Inflammatory macrophage (primary cell): Measurements from ENCODE around the gene SRD5A1.

Experiments
- DNase-seq, 2 donors: peaks; one replicate each; pipeline ENCODE4 v3.0.0-alpha.2; 2020 to 2022
- total RNA-seq, 18 experiments: gene quantifications; one replicate each; lab custom pipeline; 2026; ENCODE audit warnings: mixed read lengths in 6 of 18, inconsistent platforms in 2 of 18; lab: John Stamatoyannopoulos, UW

Gene SRD5A1
- 27.9 to 62.7 (median 44.6) reads per million in 18 experiments for total RNA-seq

DNA sequence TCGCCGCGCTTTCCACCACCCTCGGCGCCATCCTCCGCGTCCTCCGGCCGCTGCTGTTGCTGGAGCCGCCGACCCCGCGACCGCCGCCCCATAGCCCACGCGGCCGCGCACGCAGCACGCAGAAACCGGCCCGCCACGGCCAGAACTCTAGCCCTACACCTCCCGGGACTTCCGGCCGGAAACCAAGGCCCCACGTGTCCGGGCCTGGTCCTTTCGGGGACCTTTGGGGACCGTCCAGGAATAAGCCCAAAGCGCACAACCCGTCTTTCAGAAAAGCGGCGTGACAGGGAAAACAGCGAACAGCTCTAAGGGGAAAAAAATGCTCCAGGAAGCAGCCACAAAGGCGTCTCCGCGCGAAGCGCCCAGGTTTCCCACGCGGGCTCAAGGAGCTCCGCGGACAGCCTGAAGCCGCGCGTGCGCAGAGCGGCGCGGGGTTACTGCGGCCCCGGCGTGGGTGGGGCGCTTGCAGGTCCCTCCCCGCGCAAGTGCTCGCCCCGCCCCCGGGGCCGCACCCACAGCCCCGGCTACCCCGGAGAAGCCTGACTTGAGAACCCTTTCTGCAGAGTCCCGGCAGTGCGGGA lies at the start of gene SRD5A1, which contains the start of gene NSUN2:
Gene SRD5A1 (plus strand): TSS at position 553 of the 581 bp plus-strand sequence. CDS start 137 bp downstream, outside the sequence.
Gene NSUN2 (minus strand): TSS at position 157 of the 581 bp plus-strand sequence. CDS start 65 bp downstream, at position 92.
- peak; percentile 91 to 97 for DNase-seq

DNA sequence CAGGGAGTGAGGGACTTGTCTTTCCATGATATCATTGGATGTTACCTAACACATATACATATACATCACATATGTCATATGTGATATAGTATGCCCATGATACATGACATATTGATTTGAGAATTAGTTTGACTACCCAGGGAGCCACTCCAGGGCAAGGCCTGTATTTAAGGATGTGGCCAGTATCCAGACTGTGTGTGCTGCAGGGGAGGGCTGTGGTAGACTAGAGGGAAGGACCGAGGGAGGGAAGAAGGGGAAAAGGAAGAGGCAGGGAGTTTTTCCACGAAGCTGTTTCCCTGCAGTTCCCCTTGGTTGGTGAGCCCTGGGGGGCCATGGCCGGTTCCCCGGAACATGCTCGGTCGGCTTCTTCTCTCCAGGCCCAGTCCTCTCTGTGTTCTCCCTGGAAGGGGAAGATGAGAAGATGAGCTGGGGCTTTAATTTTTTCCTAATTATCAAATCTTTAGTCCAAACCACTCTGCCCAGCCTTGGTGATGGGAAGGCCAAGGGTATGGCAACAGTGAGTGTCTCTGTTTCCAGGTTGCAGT lies 49.1 kb upstream of the SRD5A1 start:
- DNase-seq = no peak

DNA sequence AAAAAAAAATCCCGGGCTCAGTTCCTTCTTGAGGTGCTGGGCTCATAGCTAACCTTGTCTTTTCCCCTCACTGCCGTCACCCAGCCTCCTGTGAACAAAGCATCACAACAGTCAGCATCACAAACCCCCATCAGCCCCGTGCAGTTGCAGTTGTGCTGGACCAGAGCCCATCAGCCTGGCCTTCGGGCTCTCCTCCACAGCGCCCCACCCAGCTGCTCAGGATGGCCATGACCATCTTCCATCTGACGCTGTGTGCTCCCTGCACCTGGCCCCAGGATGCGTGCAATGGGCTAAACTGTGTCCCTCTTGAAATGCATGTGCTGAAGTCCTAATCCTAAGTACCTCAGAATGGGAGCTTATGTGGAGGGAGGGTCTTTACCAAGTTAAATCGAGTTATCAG lies 48.5 kb upstream of the SRD5A1 start:
- no peak for DNase-seq

DNA sequence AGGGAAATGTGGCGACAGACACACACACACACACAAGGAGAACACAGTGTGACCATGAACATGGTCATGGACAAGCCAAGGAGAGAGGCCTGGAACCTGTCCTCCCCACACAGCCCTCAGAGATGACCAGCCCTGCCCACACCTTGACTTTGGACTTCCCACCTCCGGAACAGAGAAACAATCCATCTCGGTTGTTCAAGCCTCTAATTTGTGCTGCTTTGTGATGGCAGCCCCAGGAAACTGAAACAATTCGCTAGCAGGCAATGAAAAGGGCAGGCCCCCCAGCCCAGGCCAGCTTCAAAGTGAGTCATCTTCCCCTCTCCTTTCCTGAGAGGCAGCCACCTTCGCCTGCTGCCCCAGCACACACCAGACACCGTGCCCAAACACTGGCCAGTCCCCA lies 48.1 kb upstream of the SRD5A1 start:
- no peak for DNase-seq

DNA sequence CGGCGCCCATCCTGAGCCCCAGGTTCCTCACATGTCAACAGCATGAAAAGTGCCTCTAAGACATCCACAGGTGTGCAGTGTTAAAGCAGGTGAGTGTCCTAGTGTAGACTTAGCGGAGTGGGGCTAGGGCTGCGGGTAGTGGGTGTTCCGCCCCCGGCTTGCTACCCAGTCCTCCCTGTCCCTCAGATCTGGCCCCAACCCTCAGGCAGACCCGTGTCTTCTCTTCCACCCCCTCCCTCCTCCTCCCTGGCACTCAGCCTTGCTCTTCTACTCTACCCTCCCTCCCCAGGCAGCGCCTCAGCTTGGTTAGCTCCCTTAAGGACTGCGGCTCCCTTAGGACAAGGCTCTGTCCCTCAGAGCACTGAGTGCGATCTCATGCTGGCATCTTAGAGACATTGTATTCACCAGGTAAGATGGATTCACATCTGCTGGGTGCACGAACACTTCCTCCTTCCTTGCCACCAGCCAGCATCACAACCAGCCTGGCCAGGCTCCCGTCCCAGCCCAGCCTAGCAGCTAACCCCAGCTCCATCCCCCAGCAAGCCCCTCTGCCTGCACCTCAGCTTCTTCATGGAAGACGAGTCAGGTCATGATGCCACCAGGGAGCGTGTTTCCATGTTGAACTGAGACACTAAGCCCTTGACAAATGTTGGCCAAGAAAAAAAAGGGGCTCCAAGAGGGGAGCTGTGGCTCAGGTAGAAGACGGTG lies 47.1 kb upstream of the SRD5A1 start:
- DNase-seq = no peak

- DNase-seq = no peak
Measured at GRCh38 chr5:6586647-6587042, 46.6 kb upstream of the SRD5A1 start.

DNA sequence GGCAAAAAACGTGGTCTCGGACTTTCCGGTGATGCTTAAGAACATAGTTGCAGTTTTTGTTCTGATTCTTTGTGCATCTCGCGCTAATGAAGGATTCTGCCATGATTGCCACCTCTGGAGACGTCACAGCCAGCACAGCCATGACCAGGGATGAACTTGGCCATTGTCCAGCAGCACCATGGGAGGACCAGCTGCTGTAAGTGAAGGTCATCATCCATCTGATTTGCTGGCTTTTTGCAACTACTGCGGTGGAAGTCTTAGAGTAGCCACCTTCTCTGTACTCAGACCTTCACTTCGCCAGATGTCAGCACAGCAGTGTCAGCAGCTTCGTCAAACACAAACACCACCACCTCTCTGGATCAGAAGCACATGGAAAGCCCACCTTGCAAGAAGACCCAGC lies 46.1 kb upstream of the SRD5A1 start:
- no peak for DNase-seq

DNA sequence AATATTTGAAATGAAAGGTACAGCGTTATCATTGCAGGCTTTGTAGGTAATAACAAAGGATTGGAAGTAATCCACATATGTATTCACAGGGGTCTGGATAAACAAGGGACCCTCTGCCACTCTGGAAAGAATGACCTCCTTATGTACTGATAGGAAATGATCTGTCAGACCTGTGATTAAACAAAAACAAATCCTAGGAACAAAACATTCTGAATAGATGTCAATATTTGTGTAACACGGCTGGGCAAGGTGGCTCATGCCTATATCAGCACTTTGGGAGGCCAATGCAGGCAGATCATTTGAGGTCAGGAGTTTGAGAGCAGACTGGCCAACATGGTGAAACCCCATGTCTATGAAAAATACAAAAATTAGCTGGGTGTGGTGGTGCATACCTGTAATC lies 42.7 kb upstream of the SRD5A1 start:
- DNase-seq = no peak

DNA sequence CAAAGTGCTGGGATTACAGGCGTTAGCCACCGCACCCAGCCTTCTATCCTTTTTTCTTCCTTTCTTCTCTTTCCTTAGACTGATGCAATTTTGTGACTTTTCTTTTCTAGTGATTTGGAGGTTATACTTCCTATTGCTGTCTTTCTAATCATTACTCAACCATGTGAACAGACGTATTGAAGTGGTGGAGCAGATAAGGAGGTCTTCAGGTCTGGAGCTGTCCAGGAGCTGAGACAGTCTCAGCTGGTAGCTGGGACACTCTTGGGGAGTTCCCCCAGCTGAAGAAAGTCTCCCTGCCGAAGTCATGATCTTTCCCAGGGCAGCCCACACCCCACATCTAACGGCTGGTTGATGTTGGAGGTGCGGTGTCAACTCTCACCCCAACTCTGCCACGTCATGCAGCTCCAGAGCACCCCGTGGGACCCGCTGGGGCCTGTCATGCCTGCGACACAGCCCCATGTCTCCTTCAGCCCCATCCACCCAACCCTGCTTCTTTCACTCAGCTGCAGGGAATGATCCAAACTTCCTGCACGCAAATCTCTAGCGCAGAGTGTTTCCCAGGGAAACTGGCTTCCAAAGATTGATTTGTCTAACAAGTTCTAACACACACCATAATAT lies 41.5 kb upstream of the SRD5A1 start:
- DNase-seq = no peak

GRCh38 chr5:6592601-6593000 lies 40.6 kb upstream of the SRD5A1 start:
- DNase-seq = peak in 1 of 2 donors; percentile 44

GRCh38 chr5:6593148-6594016 lies 39.9 kb upstream of the SRD5A1 start:
- DNase-seq = no peak

- DNase-seq = no peak
Measured at GRCh38 chr5:6594066-6594465, 39.2 kb upstream of the SRD5A1 start.

DNA sequence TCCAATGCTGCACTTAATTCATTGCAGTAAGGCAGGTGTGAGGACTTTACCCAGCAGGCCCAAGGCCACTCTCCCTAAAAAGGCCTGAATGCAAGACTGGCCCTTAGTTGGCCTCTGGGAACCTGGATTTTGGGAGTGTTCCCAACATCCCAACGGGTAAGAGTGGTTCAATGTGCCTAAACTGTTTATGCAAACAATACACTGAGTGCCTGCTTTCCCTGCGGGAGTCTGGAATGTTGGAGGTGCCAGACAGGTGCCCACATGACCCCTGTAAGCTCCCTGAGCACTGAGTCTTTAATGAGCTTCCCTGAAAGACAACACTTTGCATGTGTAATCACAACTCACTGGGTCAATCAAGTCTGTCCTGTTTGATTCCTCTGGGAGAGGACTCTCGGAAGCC lies 37.8 kb upstream of the SRD5A1 start:
- DNase-seq = no peak

DNA sequence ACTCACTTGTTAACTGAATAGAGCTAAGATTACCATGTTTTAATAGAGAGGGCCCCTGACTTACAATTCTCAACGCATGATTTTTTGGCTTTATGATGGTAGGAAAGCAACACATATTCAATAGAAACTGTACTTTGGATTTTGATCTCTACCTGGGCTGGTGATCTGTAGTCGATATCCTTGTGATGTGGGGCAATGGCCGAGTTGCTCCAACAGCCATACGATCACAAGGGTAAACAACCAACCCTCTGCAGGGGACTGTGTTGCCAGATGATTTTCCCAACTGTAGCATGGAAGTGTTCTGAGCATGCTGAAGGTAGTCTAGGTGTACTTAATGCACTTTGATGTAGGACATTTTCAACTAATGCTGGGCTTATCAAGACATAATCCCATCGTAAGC lies 36.9 kb upstream of the SRD5A1 start:
- no peak for DNase-seq

- no peak for DNase-seq
Measured at GRCh38 chr5:6597557-6597956, 35.7 kb upstream of the SRD5A1 start.

GRCh38 chr5:6598351-6598900 lies 34.8 kb upstream of the SRD5A1 start:
- DNase-seq = no peak

GRCh38 chr5:6599739-6600138 lies 33.5 kb upstream of the SRD5A1 start:
- no peak for DNase-seq

GRCh38 chr5:6601271-6601670 lies 32.0 kb upstream of the SRD5A1 start:
- DNase-seq = no peak

DNA sequence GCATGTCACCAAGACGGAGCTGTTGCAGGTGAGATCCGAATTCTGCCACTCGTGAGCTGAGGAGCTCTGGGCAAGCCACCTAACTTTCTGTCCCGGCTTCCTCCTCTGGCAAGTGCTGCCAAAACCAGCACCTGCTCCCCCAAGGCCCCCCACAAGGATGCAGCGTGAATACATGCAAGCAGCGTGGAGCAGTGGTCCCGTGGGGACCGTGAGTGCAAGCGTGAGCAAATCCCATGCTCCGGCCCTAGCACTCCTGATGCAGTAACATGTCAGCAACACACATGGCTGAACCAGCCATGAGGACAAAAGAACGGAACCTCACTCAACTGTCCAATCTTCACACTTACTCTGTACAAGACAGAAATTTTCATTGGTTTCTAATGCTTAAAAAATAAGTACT lies 31.4 kb upstream of the SRD5A1 start:
- DNase-seq = no peak

DNA sequence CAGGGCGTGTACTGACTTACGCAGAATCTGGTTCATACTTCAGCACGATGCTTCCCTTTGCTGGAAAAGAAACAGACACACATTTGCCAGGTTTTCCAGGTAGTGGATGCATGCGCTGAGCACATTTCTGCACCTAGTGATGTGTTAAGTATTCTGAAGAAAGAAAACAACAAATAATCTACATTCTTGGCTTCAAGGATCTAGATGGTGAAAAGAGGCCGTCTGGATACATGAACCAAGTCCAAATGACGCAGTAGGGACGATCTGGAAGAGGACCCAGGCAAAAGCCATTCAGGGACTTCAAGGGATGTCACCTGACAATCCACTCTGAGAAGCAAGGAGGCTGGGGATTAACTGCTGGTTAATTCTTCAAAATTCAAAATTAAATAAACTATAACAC lies 30.8 kb upstream of the SRD5A1 start:
- DNase-seq = no peak

DNA sequence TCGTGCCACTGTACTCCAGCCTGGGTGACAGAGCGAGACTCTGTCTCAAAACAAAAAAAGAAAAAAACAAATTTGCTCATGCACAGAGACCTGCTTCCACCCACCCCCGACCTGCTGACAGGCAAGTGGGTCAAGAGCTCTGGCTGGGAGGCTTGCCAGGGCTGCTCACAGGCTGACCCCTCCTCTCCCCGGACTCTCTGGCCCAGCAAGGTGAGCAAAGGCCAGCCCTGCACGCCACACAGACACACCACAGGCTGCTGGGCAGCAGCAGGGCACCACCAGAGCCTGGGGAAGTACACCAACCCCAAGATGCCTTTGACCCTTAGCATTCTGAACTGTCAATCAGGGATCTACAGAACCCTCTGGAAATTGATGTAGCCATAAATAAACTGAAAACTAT lies 29.6 kb upstream of the SRD5A1 start:
- DNase-seq = no peak

DNA sequence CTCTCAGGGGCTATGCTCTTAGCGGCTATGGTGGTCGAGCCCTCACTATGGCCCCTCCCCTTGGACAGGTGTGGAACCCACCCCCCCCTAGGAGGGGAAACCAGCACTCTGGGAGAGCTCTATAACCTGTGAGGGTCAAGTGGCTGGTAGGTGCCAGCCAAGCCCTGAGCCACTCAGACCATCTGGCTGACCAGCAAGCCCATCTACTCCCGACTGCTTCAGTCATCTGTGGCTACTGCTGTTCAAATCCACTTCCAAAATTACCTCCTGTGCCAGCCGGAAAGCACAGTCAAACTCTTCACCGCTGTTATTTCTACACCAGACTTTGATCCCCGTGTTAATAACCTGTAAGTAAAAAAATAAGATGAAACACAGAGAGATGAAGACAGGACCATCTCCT lies 28.9 kb upstream of the SRD5A1 start:
- DNase-seq = no peak
